K562 (cell line): ENCODE measurements around the gene TXNL4A. TPM values are rescaled to one million over a fixed set of nuclear protein-coding genes. Genes with fewer than 3 reads are reported as not detected.

Experiments
- E2F6 ChIP-seq, 2 experiments: IDR thresholded peaks; 2 replicates each; pipeline ENCODE4 v1.6.1; 2011; ENCODE audit warnings: borderline replicate concordance in 1 of 2, control low read depth in 1 of 2, low read depth in 1 of 2, low read length in 1 of 2, mild to moderate bottlenecking in 1 of 2, mixed read lengths in 1 of 2, moderate library complexity in 1 of 2; ENCODE audit not compliant: insufficient read depth in 1 of 2, insufficient read length in 1 of 2, poor library complexity in 1 of 2, severe bottlenecking in 1 of 2; ENCODE audit errors: extremely low read depth in 1 of 2
- MNT ChIP-seq, 2 experiments: fragments of 450-650 bp; conservative IDR thresholded peaks; 2 replicates each; pipeline ENCODE4 v1.6.1; 2017; ENCODE audit warnings: mild to moderate bottlenecking in 2 of 2, moderate library complexity in 2 of 2
- MTA1 ChIP-seq: fragments of 450-650 bp; IDR thresholded peaks from 2 replicates; pipeline ENCODE4 v1.6.1; 2017; ENCODE audit warnings: borderline replicate concordance
- NR1H2 ChIP-seq: sonication (generic); formaldehyde crosslinking; IDR thresholded peaks from 2 replicates; pipeline ENCODE4 v1.4.0; 2020; ENCODE audit warnings: mild to moderate bottlenecking, missing genetic modification reagents
- POLR2G ChIP-seq: fragments of 200-400 bp; formaldehyde crosslinking; IDR thresholded peaks from 2 replicates; pipeline ENCODE4 v1.6.1; 2017; ENCODE audit warnings: low read depth, mild to moderate bottlenecking, antibody characterized with exemption, low read length, moderate library complexity
- RFX1 ChIP-seq: fragments of 450-650 bp; IDR thresholded peaks from 2 replicates; pipeline ENCODE4 v1.6.1; 2016; ENCODE audit warnings: mild to moderate bottlenecking, moderate library complexity
- RNF2 ChIP-seq: sonication (generic); IDR thresholded peaks from 2 replicates; pipeline ENCODE4 v1.6.1; 2016
- ZNF232 ChIP-seq: sonication (generic); formaldehyde crosslinking; IDR thresholded peaks from 2 replicates; pipeline ENCODE4 v1.8.0; 2022; ENCODE audit warnings: mild to moderate bottlenecking, missing genetic modification reagents
- ZNF384 ChIP-seq: IDR thresholded peaks from 2 replicates; pipeline ENCODE4 v1.6.1; 2012; ENCODE audit warnings: low read depth, low read length, improper control_type of control experiment
- polyA plus RNA-seq, 8 experiments: library from polyadenylated mRNA; depleted of rRNA in 4 of 8; stranded (reverse) in 5 of 8; unstranded in 3 of 8; fragments of >200 nt; fragmentation: Nextera tagmentation in 2 of 8; fragmentation: Illumina TruSeq in 1 of 8; extraction: Ambion mirVana in 2 of 8; extraction: Trizol in 1 of 8; gene quantifications; 2 replicates each; pipeline versions ENCODE4 v1.2.1 to v1.2.3, GENCODE V29; 2011 to 2014; ENCODE audit warnings: inconsistent platforms in 1 of 8, missing spikeins in 1 of 8
- total RNA-seq, 7 experiments: library from RNA; depleted of rRNA in 6 of 7; stranded (reverse); fragments of >200 nt in 6 of 7; fragmentation: Illumina TruSeq in 2 of 7; extraction: Trizol in 2 of 7; gene quantifications; 2 replicates each; pipeline versions ENCODE4 v1.2.1 to v1.2.3, GENCODE V29; 2011 to 2021; ENCODE audit warnings: low replicate concordance in 1 of 7
- TF ChIP-seq, protein P1 (sequence below): IDR thresholded peaks from 2 replicates; pipeline ENCODE4 v1.6.1; 2011; ENCODE audit warnings: borderline replicate concordance, low read depth, mild to moderate bottlenecking, moderate library complexity, low read length; ENCODE audit not compliant: insufficient read depth, poor library complexity, severe bottlenecking
- TF ChIP-seq, protein P2 (sequence below): fragments of 250-450 bp; sonication (Bioruptor Pico); IDR thresholded peaks from 2 replicates; pipeline ENCODE4 v1.5.0; 2020; ENCODE audit warnings: mild to moderate bottlenecking, borderline replicate concordance
- TF ChIP-seq, protein P3 (sequence below): fragments of 450-650 bp; IDR thresholded peaks from 2 replicates; pipeline ENCODE4 v1.6.1; 2016; ENCODE audit warnings: borderline replicate concordance
- TF ChIP-seq, protein P4 (sequence below): sonication (generic); formaldehyde crosslinking; IDR thresholded peaks from 2 replicates; pipeline ENCODE4 v1.8.0; 2023; ENCODE audit warnings: mild to moderate bottlenecking, missing genetic modification reagents

Gene TXNL4A
- total and polyA plus RNA-seq, 9 of the 15 experiments (the other 6 are each of a cell fraction or from before 2014, with no cell fraction given) = 27.0 to 132 (median 87.5) TPM

GRCh38 chr18:79988071-79988450, 302 bp downstream of the TXNL4A start (continued):
- TF ChIP-seq, protein P1, sequence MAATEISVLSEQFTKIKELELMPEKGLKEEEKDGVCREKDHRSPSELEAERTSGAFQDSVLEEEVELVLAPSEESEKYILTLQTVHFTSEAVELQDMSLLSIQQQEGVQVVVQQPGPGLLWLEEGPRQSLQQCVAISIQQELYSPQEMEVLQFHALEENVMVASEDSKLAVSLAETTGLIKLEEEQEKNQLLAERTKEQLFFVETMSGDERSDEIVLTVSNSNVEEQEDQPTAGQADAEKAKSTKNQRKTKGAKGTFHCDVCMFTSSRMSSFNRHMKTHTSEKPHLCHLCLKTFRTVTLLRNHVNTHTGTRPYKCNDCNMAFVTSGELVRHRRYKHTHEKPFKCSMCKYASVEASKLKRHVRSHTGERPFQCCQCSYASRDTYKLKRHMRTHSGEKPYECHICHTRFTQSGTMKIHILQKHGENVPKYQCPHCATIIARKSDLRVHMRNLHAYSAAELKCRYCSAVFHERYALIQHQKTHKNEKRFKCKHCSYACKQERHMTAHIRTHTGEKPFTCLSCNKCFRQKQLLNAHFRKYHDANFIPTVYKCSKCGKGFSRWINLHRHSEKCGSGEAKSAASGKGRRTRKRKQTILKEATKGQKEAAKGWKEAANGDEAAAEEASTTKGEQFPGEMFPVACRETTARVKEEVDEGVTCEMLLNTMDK = peak; percentile 17
- TF ChIP-seq, protein P2, sequence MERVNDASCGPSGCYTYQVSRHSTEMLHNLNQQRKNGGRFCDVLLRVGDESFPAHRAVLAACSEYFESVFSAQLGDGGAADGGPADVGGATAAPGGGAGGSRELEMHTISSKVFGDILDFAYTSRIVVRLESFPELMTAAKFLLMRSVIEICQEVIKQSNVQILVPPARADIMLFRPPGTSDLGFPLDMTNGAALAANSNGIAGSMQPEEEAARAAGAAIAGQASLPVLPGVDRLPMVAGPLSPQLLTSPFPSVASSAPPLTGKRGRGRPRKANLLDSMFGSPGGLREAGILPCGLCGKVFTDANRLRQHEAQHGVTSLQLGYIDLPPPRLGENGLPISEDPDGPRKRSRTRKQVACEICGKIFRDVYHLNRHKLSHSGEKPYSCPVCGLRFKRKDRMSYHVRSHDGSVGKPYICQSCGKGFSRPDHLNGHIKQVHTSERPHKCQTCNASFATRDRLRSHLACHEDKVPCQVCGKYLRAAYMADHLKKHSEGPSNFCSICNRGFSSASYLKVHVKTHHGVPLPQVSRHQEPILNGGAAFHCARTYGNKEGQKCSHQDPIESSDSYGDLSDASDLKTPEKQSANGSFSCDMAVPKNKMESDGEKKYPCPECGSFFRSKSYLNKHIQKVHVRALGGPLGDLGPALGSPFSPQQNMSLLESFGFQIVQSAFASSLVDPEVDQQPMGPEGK (CRISPR knock-in tag) = no peak
- no peak for TF ChIP-seq POLR2G
- peak; percentile 81 to 91 for TF ChIP-seq E2F6 (IDR thresholded peaks at IDR 0.05; ENCODE audit: borderline replicate concordance in 1 of 2, extremely low read depth in 1 of 2, insufficient read depth in 1 of 2, insufficient read length in 1 of 2, low read depth in 1 of 2, low read length in 1 of 2, poor library complexity in 1 of 2, severe bottlenecking in 1 of 2)
- TF ChIP-seq, protein P3, sequence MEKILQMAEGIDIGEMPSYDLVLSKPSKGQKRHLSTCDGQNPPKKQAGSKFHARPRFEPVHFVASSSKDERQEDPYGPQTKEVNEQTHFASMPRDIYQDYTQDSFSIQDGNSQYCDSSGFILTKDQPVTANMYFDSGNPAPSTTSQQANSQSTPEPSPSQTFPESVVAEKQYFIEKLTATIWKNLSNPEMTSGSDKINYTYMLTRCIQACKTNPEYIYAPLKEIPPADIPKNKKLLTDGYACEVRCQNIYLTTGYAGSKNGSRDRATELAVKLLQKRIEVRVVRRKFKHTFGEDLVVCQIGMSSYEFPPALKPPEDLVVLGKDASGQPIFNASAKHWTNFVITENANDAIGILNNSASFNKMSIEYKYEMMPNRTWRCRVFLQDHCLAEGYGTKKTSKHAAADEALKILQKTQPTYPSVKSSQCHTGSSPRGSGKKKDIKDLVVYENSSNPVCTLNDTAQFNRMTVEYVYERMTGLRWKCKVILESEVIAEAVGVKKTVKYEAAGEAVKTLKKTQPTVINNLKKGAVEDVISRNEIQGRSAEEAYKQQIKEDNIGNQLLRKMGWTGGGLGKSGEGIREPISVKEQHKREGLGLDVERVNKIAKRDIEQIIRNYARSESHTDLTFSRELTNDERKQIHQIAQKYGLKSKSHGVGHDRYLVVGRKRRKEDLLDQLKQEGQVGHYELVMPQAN = peak; percentile 39; the same call in 1 of the 2 replicates
- TF ChIP-seq RNF2 = peak; percentile 44; the same call in 1 of the 2 replicates
- peak in 1 of 2 experiments; percentile 45; a peak in 1 of 4 replicates for TF ChIP-seq MNT (conservative IDR thresholded peaks at IDR 0.05)
- TF ChIP-seq, protein P4, sequence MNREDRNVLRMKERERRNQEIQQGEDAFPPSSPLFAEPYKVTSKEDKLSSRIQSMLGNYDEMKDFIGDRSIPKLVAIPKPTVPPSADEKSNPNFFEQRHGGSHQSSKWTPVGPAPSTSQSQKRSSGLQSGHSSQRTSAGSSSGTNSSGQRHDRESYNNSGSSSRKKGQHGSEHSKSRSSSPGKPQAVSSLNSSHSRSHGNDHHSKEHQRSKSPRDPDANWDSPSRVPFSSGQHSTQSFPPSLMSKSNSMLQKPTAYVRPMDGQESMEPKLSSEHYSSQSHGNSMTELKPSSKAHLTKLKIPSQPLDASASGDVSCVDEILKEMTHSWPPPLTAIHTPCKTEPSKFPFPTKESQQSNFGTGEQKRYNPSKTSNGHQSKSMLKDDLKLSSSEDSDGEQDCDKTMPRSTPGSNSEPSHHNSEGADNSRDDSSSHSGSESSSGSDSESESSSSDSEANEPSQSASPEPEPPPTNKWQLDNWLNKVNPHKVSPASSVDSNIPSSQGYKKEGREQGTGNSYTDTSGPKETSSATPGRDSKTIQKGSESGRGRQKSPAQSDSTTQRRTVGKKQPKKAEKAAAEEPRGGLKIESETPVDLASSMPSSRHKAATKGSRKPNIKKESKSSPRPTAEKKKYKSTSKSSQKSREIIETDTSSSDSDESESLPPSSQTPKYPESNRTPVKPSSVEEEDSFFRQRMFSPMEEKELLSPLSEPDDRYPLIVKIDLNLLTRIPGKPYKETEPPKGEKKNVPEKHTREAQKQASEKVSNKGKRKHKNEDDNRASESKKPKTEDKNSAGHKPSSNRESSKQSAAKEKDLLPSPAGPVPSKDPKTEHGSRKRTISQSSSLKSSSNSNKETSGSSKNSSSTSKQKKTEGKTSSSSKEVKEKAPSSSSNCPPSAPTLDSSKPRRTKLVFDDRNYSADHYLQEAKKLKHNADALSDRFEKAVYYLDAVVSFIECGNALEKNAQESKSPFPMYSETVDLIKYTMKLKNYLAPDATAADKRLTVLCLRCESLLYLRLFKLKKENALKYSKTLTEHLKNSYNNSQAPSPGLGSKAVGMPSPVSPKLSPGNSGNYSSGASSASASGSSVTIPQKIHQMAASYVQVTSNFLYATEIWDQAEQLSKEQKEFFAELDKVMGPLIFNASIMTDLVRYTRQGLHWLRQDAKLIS = peak; percentile 76; the same call in 1 of the 2 replicates
- TF ChIP-seq ZNF384 = no peak
- TF ChIP-seq RFX1 = no peak
- TF ChIP-seq ZNF232 (CRISPR knock-in tag) = no peak
- TF ChIP-seq MTA1 = no peak
- peak; percentile 51; the same call in 1 of the 2 replicates for TF ChIP-seq NR1H2 (CRISPR knock-in tag)
